ENCODE results near the gene ECI1. TPM values are rescaled to one million over a fixed set of nuclear protein-coding genes. Genes with fewer than 3 reads are reported as not detected.

The ECI1 gene
- total and polyA plus RNA-seq, 4 donors, result 35.0 to 87.1 (median 63.5) TPM

- no peak for TF ChIP-seq CTCF (IDR thresholded peaks at IDR 0.05; ENCODE audit: control extremely low read depth, extremely low read depth)
- no peak overlapping the region for H3K4me3 ChIP-seq
- peaks cover 0 to 19% (median 0%) of the 10 kb centered on the region in 4 donors for H3K36me3 ChIP-seq (ENCODE audit: control insufficient read depth in 4 of 4, insufficient read depth in 4 of 4, low read length in 4 of 4)
- 76 to 89% methylated on average over 16 of the region's 16 CpGs for WGBS, 2 donors
- H3K4me1 ChIP-seq (ENCODE audit: control insufficient read depth in 5 of 5, insufficient read depth in 5 of 5, low read length in 5 of 5), result peaks cover 0 to 13% (median 4%) of the 10 kb centered on the region in 5 donors
- no peak overlapping the region for H3K9ac ChIP-seq (ENCODE audit: insufficient read depth in 1 of 2, low read length in 2 of 2)
- DNase-seq, result no peak
- no peaks in the 10 kb centered on the region for H3K27me3 ChIP-seq (ENCODE audit: control insufficient read depth in 3 of 3, insufficient read depth in 3 of 3, low read length in 2 of 3)
- no peaks in the 10 kb centered on the region for H3K9me3 ChIP-seq (ENCODE audit: control insufficient read depth in 4 of 4, insufficient read depth in 3 of 4, low read length in 3 of 4)
- no peak for ATAC-seq (ENCODE audit: insufficient read depth, low FRiP score)
- no peak overlapping the region for H3K27ac ChIP-seq (ENCODE audit: low read depth in 1 of 2, low read length in 1 of 2)
Measured at GRCh38 chr16:2273484-2273883, 22.1 kb upstream of the ECI1 start.

GRCh38 chr16:2271848-2272461 lies 20.6 kb upstream of the ECI1 start:
- no peaks in the 10 kb centered on the region for H3K9me3 ChIP-seq (ENCODE audit: control insufficient read depth in 4 of 4, insufficient read depth in 3 of 4, low read length in 3 of 4)
- no peak for DNase-seq
- WGBS, 2 donors, result 90 to 95% methylated on average over 11 to 14 of the region's 14 CpGs

GRCh38 chr16:2270588-2271470 lies 19.4 kb upstream of the ECI1 start:
- ATAC-seq (ENCODE audit: insufficient read depth, low FRiP score) (no peak), DNase-seq (no peak)
- Histone ChIP-seq H3K9me3 (ENCODE audit: control insufficient read depth in 4 of 4, insufficient read depth in 3 of 4, low read length in 3 of 4) (no peaks in the 10 kb centered on the region), H3K27me3 (ENCODE audit: control insufficient read depth in 3 of 3, insufficient read depth in 3 of 3, low read length in 2 of 3) (no peaks in the 10 kb centered on the region), H3K36me3 (ENCODE audit: control insufficient read depth in 4 of 4, insufficient read depth in 4 of 4, low read length in 4 of 4) (peaks cover 0 to 2% (median 0%) of the 10 kb centered on the region in 4 donors), H3K9ac (ENCODE audit: insufficient read depth in 1 of 2, low read length in 2 of 2) (no peak overlapping the region), H3K4me1 (ENCODE audit: control insufficient read depth in 5 of 5, insufficient read depth in 5 of 5, low read length in 5 of 5) (peaks cover 0 to 20% (median 6%) of the 10 kb centered on the region in 5 donors), H3K4me3 (no peak overlapping the region), H3K27ac (ENCODE audit: low read depth in 1 of 2, low read length in 1 of 2) (no peak overlapping the region)
- no peak for TF ChIP-seq CTCF (IDR thresholded peaks at IDR 0.05; ENCODE audit: control extremely low read depth, extremely low read depth)
- 84 to 94% methylated on average over 13 to 15 of the region's 15 CpGs for WGBS, 2 donors

More at GRCh38 chr16:2271848-2272461, 20.6 kb upstream of the ECI1 start:
- peaks cover 0 to 14% (median 4%) of the 10 kb centered on the region in 5 donors for H3K4me1 ChIP-seq (ENCODE audit: control insufficient read depth in 5 of 5, insufficient read depth in 5 of 5, low read length in 5 of 5)
- peaks cover 0 to 7% (median 0%) of the 10 kb centered on the region in 4 donors for H3K36me3 ChIP-seq (ENCODE audit: control insufficient read depth in 4 of 4, insufficient read depth in 4 of 4, low read length in 4 of 4)
- H3K27me3 ChIP-seq (ENCODE audit: control insufficient read depth in 3 of 3, insufficient read depth in 3 of 3, low read length in 2 of 3), result no peaks in the 10 kb centered on the region
- no peak overlapping the region for H3K4me3 ChIP-seq
- no peak overlapping the region for H3K27ac ChIP-seq (ENCODE audit: low read depth in 1 of 2, low read length in 1 of 2)
- H3K9ac ChIP-seq (ENCODE audit: insufficient read depth in 1 of 2, low read length in 2 of 2), result no peak overlapping the region
- no peak for TF ChIP-seq CTCF (IDR thresholded peaks at IDR 0.05; ENCODE audit: control extremely low read depth, extremely low read depth)
- ATAC-seq (ENCODE audit: insufficient read depth, low FRiP score), result no peak
